Gastroesophageal sphincter (tissue), 3 donors: ENCODE measurements around the gene UCK1.

Experiments used
- CTCF ChIP-seq, 4 experiments: fragments of 200-600 bp in 2 of 4; fragments of 450-650 bp in 2 of 4; sonication (generic) in 1 of 4; IDR thresholded peaks; one replicate each; pipeline ENCODE4 v1.5.1; 2017 to 2019; ENCODE audit warnings: antibody characterized with exemption in 4 of 4, mild to moderate bottlenecking in 2 of 4, moderate library complexity in 2 of 4
- EP300 ChIP-seq: sonication (generic); formaldehyde crosslinking; IDR thresholded peaks from one replicate; pipeline ENCODE4 v1.6.1; 2017; ENCODE audit warnings: antibody characterized with exemption, mild to moderate bottlenecking
- POLR2A ChIP-seq, 2 donors: fragments of 450-650 bp; IDR thresholded peaks; one replicate each; pipeline ENCODE4 v1.6.1; 2017; ENCODE audit warnings: antibody characterized with exemption in 2 of 2, mild to moderate bottlenecking in 2 of 2, moderate library complexity in 1 of 2
- POLR2AphosphoS5 ChIP-seq: sonication (generic); formaldehyde crosslinking; IDR thresholded peaks from one replicate; pipeline ENCODE4 v1.6.1; 2017; ENCODE audit warnings: antibody characterized with exemption

GRCh38 chr9:131567910-131568309 is 36.8 kb upstream of the UCK1 start:
- no peak for TF ChIP-seq POLR2AphosphoS5
- TF ChIP-seq CTCF (IDR thresholded peaks at IDR 0.05) = no peak
- no peak for TF ChIP-seq EP300
- no peak for TF ChIP-seq POLR2A (IDR thresholded peaks at IDR 0.05)
